Measurements from ENCODE around the gene PRKAB2.

- TF ChIP-seq CTCF (IDR thresholded peaks at IDR 0.05; ENCODE audit: low read depth, low read length, poor library complexity, severe bottlenecking) (no peak), EZH2phosphoT487 (IDR thresholded peaks at IDR 0.05; ENCODE audit: borderline replicate concordance, low read length) (no peak)
Observed at GRCh38 chr1:147115496-147115895, 56.8 kb downstream of the PRKAB2 start.
